Testis (tissue), 2 donors: ENCODE results near the gene EYA2.

Source experiments
- POLR2A ChIP-seq: fragments of 450-650 bp; IDR thresholded peaks from one replicate; pipeline ENCODE4 v1.6.1; 2017; ENCODE audit warnings: antibody characterized with exemption, mild to moderate bottlenecking, moderate library complexity
- TF ChIP-seq, protein P1 (sequence below), 3 experiments: fragments of 450-650 bp in 2 of 3; fragments of 200-600 bp in 1 of 3; sonication (generic) in 1 of 3; IDR thresholded peaks; one replicate each; pipeline ENCODE4 v1.5.1; 2016 to 2019; ENCODE audit warnings: antibody characterized with exemption in 3 of 3, mild to moderate bottlenecking in 2 of 3, moderate library complexity in 1 of 3

DNA sequence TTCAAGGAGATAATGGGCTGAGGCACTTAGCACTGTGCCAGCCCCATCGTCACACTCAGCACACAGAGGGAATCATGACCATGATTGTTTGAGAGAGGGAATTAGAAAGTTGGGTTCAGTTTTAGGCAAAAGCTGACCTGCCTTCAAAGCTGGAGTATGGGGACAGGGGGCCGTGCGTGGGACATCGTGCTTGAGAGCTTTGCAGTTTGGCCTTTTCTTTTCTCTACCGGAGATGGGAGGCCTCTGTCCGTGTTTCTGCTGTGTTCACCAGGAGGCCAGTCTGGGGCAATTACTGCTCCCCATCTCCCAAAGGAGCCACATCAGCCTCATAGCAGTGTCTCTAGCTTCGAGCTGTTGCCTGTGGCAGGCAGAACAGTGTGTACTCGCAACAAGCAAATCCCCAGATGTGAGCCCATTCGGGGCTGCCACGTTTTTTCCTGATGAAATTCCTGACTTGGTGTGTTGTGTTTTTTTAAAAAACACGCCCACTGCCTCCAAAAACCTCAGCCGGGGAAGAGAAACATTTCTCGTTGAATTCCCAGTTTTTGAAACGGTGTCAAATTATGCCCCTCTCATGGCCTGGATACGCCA, 20.2 kb downstream of the EYA2 start:
- TF ChIP-seq, protein P1, sequence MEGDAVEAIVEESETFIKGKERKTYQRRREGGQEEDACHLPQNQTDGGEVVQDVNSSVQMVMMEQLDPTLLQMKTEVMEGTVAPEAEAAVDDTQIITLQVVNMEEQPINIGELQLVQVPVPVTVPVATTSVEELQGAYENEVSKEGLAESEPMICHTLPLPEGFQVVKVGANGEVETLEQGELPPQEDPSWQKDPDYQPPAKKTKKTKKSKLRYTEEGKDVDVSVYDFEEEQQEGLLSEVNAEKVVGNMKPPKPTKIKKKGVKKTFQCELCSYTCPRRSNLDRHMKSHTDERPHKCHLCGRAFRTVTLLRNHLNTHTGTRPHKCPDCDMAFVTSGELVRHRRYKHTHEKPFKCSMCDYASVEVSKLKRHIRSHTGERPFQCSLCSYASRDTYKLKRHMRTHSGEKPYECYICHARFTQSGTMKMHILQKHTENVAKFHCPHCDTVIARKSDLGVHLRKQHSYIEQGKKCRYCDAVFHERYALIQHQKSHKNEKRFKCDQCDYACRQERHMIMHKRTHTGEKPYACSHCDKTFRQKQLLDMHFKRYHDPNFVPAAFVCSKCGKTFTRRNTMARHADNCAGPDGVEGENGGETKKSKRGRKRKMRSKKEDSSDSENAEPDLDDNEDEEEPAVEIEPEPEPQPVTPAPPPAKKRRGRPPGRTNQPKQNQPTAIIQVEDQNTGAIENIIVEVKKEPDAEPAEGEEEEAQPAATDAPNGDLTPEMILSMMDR (IDR thresholded peaks at IDR 0.05) = no peak
- no peak for TF ChIP-seq POLR2A
